HG03432 (cell line): ENCODE data around the gene C8B.

Experiments
- ATAC-seq: cut with Tn5 transposase; IDR thresholded peaks from one replicate; pipeline ENCODE4 v1.9.1; 2021; ENCODE audit warnings: mild to moderate bottlenecking, moderate library complexity; ENCODE audit not compliant: unreplicated experiment

The C8B gene

GRCh38 chr1:56965916-56966697 lies at the start of gene C8B:
Gene C8B, minus strand, starts transcription at chr1:56966015. Its CDS starts 67 bp downstream, at chr1:56965948.
- no peak for ATAC-seq

GRCh38 chr1:57015071-57015470 lies 49.3 kb upstream of the C8B start:
- ATAC-seq, result no peak

DNA sequence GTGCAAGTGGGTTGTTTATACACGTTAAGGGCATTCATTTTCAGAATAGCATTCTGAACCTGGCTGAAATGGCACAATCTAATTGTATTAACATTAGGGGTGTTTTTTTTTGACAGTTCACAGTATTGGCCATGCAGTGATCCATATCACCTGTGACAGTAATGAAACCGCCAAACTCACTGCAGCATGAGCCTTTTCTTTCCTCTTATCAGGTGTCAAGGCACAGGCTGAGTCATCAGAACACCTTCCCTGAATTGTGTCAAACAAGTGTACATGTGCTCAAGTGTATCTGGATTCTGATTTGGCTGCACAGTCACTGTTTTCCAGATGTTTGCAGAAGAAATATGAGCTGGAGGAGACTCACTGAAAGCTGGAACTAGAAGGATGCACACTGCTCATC lies 47.7 kb upstream of the C8B start:
- no peak for ATAC-seq

DNA sequence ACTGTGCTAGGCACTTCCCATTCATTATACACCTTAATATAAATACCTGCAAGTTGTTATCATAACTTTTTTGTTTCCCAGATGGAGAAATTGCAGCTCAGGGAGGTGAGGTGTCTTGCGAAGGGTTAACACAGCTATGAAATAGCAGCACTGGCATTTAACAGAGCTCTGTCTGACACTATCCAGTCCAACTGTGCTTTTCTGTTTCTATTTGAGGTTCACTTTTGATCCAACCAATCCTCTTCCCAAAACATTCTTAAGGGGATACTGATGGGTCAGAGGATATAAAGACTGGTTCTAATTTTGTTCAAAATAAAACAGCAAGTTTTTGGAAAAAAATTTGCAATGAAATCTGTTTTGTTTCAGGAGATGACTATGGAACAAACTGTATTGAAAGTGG lies 46.5 kb upstream of the C8B start:
- ATAC-seq, result no peak

GRCh38 chr1:57010511-57010910 lies 44.7 kb upstream of the C8B start:
- no peak for ATAC-seq

DNA sequence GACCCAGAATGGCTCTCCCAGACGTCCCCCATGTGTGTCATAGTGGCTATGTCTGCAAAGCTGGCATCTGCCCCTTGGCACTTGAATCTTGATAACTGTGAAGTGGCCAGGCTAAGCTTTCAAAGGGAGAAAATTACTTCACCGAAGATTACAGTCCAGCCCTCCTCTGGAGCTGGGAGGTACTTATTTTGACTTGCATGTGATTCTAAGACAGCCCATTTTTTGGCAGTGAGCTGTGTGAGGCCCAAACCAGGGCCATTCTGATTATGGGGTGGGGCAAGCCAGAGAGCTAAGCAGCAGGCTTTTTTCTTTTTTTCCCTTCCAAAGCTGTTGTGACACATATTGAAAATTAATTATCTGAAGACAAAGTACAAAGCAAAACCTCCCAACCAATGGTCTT lies 42.1 kb upstream of the C8B start:
- ATAC-seq, result no peak

GRCh38 chr1:57007472-57007871 lies 41.7 kb upstream of the C8B start:
- no peak for ATAC-seq

DNA sequence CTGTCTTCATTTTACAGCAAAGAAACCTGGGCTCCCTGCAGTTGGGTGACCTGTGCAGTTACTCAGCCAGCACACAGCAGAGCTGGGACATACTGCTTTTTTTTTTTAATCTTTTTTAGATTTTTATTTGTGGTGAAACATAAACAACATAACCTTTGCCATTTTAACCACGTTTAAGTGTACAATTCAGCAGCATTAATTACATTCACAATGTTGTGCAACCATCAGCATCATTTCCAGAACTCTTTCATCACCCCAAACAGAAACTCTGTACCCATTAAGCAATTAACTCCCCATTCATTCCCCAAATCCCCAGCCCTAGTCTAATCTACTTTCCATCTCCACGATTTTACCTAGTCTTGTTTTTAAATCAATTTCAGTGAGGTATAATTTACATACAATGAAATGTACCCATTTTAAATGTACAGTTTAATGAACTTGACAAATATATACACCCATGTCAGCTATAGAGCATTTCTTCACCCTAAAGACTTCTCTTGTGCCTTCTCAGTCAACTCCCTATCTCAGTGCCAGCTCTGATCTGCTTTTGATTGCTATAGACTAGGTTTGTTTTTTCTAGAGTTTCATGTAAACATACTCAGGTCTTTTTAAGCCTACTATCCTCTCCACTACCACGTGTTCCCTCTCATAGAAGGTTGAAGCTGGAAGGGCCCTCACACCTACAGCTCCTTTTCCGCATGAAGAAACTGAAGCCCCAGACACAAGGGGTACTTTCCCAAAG lies 37.8 kb upstream of the C8B start:
- no peak for ATAC-seq

GRCh38 chr1:56995414-56996100 lies 29.7 kb upstream of the C8B start:
- ATAC-seq, result no peak

DNA sequence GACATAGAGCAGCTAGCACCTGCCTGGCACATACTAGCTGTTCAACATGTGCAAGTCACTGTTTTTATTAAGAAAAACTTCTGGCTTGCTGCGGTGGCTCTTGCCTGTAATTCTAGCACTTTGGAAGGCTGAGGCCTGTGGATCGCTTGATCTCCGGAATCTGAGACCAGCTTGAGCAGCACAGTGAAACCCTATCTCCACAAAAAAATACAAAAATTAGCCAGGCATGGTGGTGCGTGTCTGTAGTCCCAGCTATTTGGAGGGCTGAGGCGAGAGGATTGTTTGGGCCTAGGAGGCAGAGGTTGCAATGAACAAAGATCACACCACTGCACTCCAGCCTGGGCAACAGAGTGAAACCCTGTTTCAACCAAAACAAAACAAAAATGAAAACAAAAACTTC lies 27.7 kb upstream of the C8B start:
- ATAC-seq, result no peak

- ATAC-seq, result no peak
Observed at GRCh38 chr1:56992318-56993125, 26.7 kb upstream of the C8B start.

GRCh38 chr1:56991576-56991975 lies 25.8 kb upstream of the C8B start:
- no peak for ATAC-seq

- no peak for ATAC-seq
Observed at GRCh38 chr1:56986397-56986796, 20.6 kb upstream of the C8B start.

GRCh38 chr1:56985857-56986256 lies 20.0 kb upstream of the C8B start:
- ATAC-seq, result no peak

DNA sequence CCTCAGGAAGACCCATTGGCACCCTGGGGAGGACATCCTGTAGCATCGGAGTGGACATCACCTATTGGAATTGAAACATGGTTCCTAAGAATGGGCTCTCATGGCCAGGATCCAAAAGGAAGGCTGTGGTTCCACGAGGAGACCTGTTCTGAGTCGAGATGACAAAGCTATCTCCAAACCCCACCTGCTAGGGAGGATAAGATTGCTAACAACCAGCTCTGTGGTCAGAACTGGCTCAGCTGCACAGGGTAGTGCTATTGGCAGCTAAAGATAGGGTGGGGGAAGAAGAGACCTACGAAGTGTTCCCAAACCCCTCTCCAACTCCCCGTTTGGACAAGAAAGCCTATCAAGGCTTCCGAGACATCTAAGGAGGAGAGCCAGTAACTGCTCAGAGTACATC lies 17.7 kb upstream of the C8B start:
- ATAC-seq, result no peak

GRCh38 chr1:56979986-56980755 lies 14.4 kb upstream of the C8B start:
- ATAC-seq, result no peak

DNA sequence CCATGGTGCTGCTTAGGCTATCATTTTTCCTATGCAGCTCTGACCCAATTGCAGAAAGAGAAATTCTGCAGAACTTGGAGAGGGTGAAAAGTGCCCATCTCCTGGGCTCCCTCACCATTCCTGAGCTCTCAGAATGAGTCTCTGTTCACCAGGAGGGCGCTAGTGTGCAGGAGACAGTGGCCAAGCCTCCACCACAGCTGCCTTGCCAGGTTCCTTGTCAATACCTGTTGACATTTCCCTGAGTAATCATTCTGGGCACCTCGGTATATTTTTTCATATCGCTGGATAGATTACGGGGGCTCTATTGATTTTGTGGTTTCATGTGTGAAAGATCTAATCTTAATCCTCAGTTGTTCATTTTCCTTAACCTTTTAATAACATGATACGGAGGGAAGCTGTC lies 13.0 kb upstream of the C8B start:
- no peak for ATAC-seq

DNA sequence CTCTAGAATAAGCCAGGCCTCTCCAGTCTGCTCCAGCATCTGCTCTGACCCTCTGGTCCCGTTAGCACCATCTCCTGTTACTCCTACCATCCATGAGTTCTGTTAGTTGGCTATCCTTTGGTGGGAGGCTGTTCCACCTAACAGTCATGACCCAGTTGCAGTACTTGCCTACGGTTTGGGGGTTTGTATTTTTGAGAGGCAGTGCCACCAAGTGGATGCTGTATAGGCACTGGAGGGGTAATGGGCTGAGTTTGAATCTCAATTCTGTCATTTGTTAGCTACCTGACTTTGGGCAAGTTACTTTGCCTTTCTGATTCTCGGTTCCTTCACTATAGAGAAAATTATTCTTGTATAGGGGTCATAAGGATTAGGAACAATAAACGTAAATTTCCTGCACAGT lies 12.1 kb upstream of the C8B start:
- ATAC-seq, result no peak

DNA sequence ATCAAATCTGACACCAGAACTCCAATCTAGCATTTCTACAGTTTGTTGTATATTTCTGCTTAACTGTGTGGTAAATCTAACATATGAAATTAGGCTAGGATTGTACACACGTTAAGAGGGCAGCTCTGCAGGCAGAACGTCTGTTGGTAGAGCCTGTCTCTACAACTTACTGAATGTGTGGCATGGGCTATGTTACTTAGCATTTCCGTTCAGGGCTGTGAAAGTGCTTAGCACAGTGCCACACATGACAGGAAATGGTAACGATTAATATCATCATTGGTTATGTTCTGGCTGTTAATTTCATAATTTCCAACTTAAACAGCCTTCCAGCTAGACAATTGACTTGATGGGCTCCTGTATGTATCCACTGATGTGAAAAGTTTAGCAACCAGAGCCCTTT lies 9.6 kb upstream of the C8B start:
- no peak for ATAC-seq
